ENCODE data around the gene ZNF444. TPM values are rescaled to one million over a fixed set of nuclear protein-coding genes. Genes with fewer than 3 reads are reported as not detected.

ZNF444 gene
- total RNA-seq, 1 experiment from 2014 or later = 40.0 TPM

DNA sequence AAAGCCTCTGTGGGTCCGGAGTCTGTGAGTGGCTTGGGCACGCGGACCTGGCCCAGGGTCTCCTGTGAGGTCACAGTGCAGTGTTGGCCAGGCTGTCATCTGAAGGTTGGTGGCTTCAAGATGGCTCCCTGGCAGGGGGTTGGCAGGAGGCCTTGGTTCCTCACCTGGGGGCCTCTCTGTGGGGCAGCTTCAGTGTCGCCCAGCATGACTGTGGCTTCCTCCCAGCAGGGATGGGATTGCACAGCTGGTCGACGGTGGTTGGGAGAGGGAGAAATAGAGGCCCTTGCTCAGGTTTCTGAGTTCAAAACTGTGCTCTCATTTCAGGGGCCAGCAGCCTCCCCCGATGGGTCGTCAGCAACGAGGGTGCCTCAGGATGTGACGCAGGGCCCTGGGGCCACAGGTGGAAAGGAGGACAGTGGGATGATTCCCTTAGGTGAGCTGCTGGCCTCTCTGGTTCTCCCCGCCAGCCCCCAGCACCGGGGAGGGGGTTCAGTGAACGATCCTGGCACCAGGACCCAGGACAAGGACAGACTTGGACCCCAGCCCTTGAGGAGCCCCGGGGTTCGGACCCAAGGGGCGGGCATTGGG lies 17.2 kb downstream of the ZNF444 start:
- TF ChIP-seq EZH2phosphoT487 (IDR thresholded peaks at IDR 0.05; ENCODE audit: borderline replicate concordance, low read length) = no peak
- no peak for TF ChIP-seq EZH2 (IDR thresholded peaks at IDR 0.05; ENCODE audit: low read length, unreplicated experiment)
- TF ChIP-seq, protein P1, sequence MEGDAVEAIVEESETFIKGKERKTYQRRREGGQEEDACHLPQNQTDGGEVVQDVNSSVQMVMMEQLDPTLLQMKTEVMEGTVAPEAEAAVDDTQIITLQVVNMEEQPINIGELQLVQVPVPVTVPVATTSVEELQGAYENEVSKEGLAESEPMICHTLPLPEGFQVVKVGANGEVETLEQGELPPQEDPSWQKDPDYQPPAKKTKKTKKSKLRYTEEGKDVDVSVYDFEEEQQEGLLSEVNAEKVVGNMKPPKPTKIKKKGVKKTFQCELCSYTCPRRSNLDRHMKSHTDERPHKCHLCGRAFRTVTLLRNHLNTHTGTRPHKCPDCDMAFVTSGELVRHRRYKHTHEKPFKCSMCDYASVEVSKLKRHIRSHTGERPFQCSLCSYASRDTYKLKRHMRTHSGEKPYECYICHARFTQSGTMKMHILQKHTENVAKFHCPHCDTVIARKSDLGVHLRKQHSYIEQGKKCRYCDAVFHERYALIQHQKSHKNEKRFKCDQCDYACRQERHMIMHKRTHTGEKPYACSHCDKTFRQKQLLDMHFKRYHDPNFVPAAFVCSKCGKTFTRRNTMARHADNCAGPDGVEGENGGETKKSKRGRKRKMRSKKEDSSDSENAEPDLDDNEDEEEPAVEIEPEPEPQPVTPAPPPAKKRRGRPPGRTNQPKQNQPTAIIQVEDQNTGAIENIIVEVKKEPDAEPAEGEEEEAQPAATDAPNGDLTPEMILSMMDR (conservative IDR thresholded peaks at IDR 0.05; ENCODE audit: low read depth, low read length) = no peak
- BruUV-seq (replicated peaks) = no TSS peak
- Histone ChIP-seq H3K27ac (ENCODE audit: low read length) (no peak overlapping the region), H3K79me2 (ENCODE audit: low read length) (no peaks in the 10 kb centered on the region), H3K4me2 (ENCODE audit: low read length) (no peak overlapping the region), H3K9ac (ENCODE audit: low read length) (no peak overlapping the region), H3K36me3 (ENCODE audit: low read depth, low read length) (peaks cover 23% of the 10 kb centered on the region), H3K4me1 (ENCODE audit: insufficient read depth, low read length) (no peaks in the 10 kb centered on the region; the same call in 1 of the 2 replicates), H3K9me2 (replicated peaks; ENCODE audit: low read length) (no peaks in the 10 kb centered on the region), H3K27me3 (ENCODE audit: low read length) (no peaks in the 10 kb centered on the region), H2AFZ (ENCODE audit: low read length) (no peak overlapping the region), H3F3A (ENCODE audit: low read length, unreplicated experiment) (no peaks in the 10 kb centered on the region), H3K9me3 (ENCODE audit: low read length) (no peaks in the 10 kb centered on the region), H4K20me1 (ENCODE audit: low read length) (0 out of 2 replicates have a peak, but pooled peaks cover 5% of the 10 kb centered on the region), H3K4me3 (ENCODE audit: low read length) (no peak overlapping the region)
- no peak for ATAC-seq
- no peak for DNase-seq
- intact Hi-C loops (cut with micrococcal nuclease) = no loop called here
- ChIA-PET POLR2A (ENCODE audit: unreplicated experiment) (no interaction called here), CTCF (no interaction called here)

DNA sequence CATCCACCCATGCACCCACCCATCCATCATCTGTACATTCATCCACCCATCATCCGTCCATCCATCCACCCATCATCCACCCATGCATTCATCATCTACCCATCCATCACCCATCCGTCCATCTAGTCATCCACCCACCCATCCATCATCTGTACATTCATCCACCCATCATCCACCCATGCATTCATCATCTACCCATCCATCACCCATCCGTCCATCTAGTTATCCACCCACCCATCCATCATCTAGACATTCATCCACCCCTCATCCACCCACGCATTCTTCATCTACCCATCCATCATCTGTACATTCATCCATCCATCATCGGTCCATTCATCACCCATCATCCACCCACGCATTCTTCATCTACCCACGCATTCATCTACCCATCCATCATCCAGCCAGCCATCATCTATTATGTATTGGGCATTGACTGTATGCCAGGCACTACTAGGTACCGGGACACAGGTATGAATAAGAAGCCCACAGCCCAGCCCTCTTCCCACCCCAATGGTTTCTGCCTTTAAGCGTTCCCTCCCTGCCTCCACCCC lies 18.0 kb downstream of the ZNF444 start:
- BruUV-seq (replicated peaks) = no TSS peak
- Histone ChIP-seq H3K79me2 (ENCODE audit: low read length) (no peaks in the 10 kb centered on the region), H4K20me1 (ENCODE audit: low read length) (no peaks in the 10 kb centered on the region), H2AFZ (ENCODE audit: low read length) (no peak overlapping the region), H3K27me3 (ENCODE audit: low read length) (no peaks in the 10 kb centered on the region), H3K9ac (ENCODE audit: low read length) (no peak overlapping the region), H3K4me3 (ENCODE audit: low read length) (no peak overlapping the region), H3K4me1 (ENCODE audit: insufficient read depth, low read length) (no peaks in the 10 kb centered on the region; the same call in 1 of the 2 replicates), H3K9me3 (ENCODE audit: low read length) (no peaks in the 10 kb centered on the region), H3F3A (ENCODE audit: low read length, unreplicated experiment) (no peaks in the 10 kb centered on the region), H3K4me2 (ENCODE audit: low read length) (no peak overlapping the region), H3K9me2 (replicated peaks; ENCODE audit: low read length) (no peaks in the 10 kb centered on the region), H3K36me3 (ENCODE audit: low read depth, low read length) (peaks cover 23% of the 10 kb centered on the region), H3K27ac (ENCODE audit: low read length) (no peak overlapping the region)
- ChIA-PET POLR2A (ENCODE audit: unreplicated experiment) (no interaction called here), CTCF (no interaction called here)
- peak; percentile 43 for DNase-seq
- intact Hi-C loops (cut with micrococcal nuclease) = no loop called here
- ATAC-seq = no peak
- TF ChIP-seq, protein P1 (conservative IDR thresholded peaks at IDR 0.05; ENCODE audit: low read depth, low read length) = no peak
- TF ChIP-seq EZH2 (IDR thresholded peaks at IDR 0.05; ENCODE audit: low read length, unreplicated experiment) (no peak), EZH2phosphoT487 (IDR thresholded peaks at IDR 0.05; ENCODE audit: borderline replicate concordance, low read length) (no peak)

DNA sequence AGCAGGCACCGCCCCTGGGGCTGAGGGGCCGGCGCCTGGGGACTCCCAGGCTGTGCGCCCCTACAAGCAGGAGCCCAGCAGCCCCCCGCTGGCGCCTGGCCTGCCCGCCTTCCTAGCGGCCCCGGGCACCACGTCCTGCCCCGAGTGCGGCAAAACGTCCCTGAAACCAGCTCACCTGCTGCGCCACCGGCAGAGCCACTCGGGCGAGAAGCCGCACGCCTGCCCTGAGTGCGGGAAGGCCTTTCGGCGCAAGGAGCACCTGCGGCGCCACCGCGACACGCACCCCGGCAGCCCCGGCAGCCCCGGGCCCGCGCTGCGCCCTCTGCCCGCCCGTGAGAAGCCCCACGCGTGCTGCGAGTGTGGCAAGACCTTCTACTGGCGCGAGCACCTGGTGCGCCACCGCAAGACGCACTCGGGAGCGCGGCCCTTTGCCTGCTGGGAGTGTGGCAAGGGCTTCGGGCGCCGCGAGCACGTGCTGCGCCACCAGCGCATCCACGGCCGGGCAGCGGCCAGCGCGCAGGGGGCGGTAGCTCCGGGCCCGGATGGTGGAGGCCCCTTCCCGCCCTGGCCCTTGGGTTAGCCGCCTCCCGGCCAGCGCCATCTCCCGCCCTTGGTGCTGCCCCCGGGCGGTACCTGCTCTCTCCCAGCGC lies 18.7 kb downstream of the ZNF444 start:
- intact Hi-C loops (cut with micrococcal nuclease) = no loop called here
- H3K36me3 ChIP-seq (ENCODE audit: low read depth, low read length) = peaks cover 23% of the 10 kb centered on the region
- POLR2A ChIA-PET (ENCODE audit: unreplicated experiment) = no interaction called here
- CTCF ChIA-PET = no interaction called here
- no peak overlapping the region for H3K4me2 ChIP-seq (ENCODE audit: low read length)
- no peak for ATAC-seq
- H3K9ac ChIP-seq (ENCODE audit: low read length) = no peak overlapping the region
- no peaks in the 10 kb centered on the region for H3F3A ChIP-seq (ENCODE audit: low read length, unreplicated experiment)
- DNase-seq = no peak
- no peaks in the 10 kb centered on the region for H3K9me2 ChIP-seq (replicated peaks; ENCODE audit: low read length)
- no peaks in the 10 kb centered on the region for H3K9me3 ChIP-seq (ENCODE audit: low read length)
- no peak overlapping the region for H3K4me3 ChIP-seq (ENCODE audit: low read length)
- no peaks in the 10 kb centered on the region; the same call in 1 of the 2 replicates for H3K4me1 ChIP-seq (ENCODE audit: insufficient read depth, low read length)
- H2AFZ ChIP-seq (ENCODE audit: low read length) = no peak overlapping the region
- no peaks in the 10 kb centered on the region for H4K20me1 ChIP-seq (ENCODE audit: low read length)
- no peak overlapping the region for H3K27ac ChIP-seq (ENCODE audit: low read length)
- no peaks in the 10 kb centered on the region for H3K27me3 ChIP-seq (ENCODE audit: low read length)
- no TSS peak for BruUV-seq (replicated peaks)
- no peaks in the 10 kb centered on the region for H3K79me2 ChIP-seq (ENCODE audit: low read length)
- TF ChIP-seq EZH2 (IDR thresholded peaks at IDR 0.05; ENCODE audit: low read length, unreplicated experiment) (no peak), EZH2phosphoT487 (IDR thresholded peaks at IDR 0.05; ENCODE audit: borderline replicate concordance, low read length) (no peak)
- TF ChIP-seq, protein P1 (conservative IDR thresholded peaks at IDR 0.05; ENCODE audit: low read depth, low read length) = no peak
